ENCODE measurements around the gene LRMDA. TPM values are rescaled to one million over a fixed set of nuclear protein-coding genes. Genes with fewer than 3 reads are reported as not detected.

LRMDA gene
- total RNA-seq, 2 donors from 2014 or later = 9.6 to 12.6 TPM

- H3K4me3 ChIP-seq = no peak overlapping the region
- intact Hi-C loops (cut with DNase I) = no loop called here
- H3K4me1 ChIP-seq (replicated peaks) = no peaks in the 10 kb centered on the region
- H3K27me3 ChIP-seq (replicated peaks; ENCODE audit: insufficient read depth) = no peaks in the 10 kb centered on the region
- no peak overlapping the region for H3K27ac ChIP-seq
- TF ChIP-seq POLR2AphosphoS5 (IDR thresholded peaks at IDR 0.05) (no peak), CTCF (IDR thresholded peaks at IDR 0.05) (no peak), POLR2A (IDR thresholded peaks at IDR 0.05) (no peak)
- no peaks in the 10 kb centered on the region for H3K9me3 ChIP-seq
- peak; percentile 10 for DNase-seq (ENCODE audit: low spot score)
- WGBS = 83% methylated on average over 15 of the region's 15 CpGs
- H3K36me3 ChIP-seq = no peaks in the 10 kb centered on the region
These were observed 305.6 kb downstream of the LRMDA start for GRCh38 chr10:75736889-75737579.

- no peak overlapping the region for H3K27ac ChIP-seq
- no peaks in the 10 kb centered on the region for H3K4me1 ChIP-seq (replicated peaks)
These were observed 306.1 kb downstream of the LRMDA start for GRCh38 chr10:75737580-75737949.

GRCh38 chr10:75738924-75739323, 307.5 kb downstream of the LRMDA start:
- DNase-seq (ENCODE audit: low spot score) = no peak
- Histone ChIP-seq H3K27me3 (replicated peaks; ENCODE audit: insufficient read depth) (no peaks in the 10 kb centered on the region), H3K36me3 (no peaks in the 10 kb centered on the region), H3K4me3 (no peak overlapping the region), H3K27ac (no peak overlapping the region), H3K9me3 (no peaks in the 10 kb centered on the region), H3K4me1 (replicated peaks) (no peaks in the 10 kb centered on the region)
- TF ChIP-seq POLR2A (IDR thresholded peaks at IDR 0.05) (no peak), POLR2AphosphoS5 (IDR thresholded peaks at IDR 0.05) (no peak), CTCF (IDR thresholded peaks at IDR 0.05) (no peak)
- 96% methylated on average over 9 of the region's 9 CpGs for WGBS
- intact Hi-C loops (cut with DNase I) = no loop called here

More at GRCh38 chr10:75737580-75737949, 306.1 kb downstream of the LRMDA start:
- H3K36me3 ChIP-seq = no peaks in the 10 kb centered on the region
- no peak for DNase-seq (ENCODE audit: low spot score)
- no peaks in the 10 kb centered on the region for H3K27me3 ChIP-seq (replicated peaks; ENCODE audit: insufficient read depth)
- intact Hi-C loops (cut with DNase I) = no loop called here
- no peak for TF ChIP-seq POLR2A (IDR thresholded peaks at IDR 0.05)
- no peak for TF ChIP-seq POLR2AphosphoS5 (IDR thresholded peaks at IDR 0.05)
- TF ChIP-seq CTCF (IDR thresholded peaks at IDR 0.05) = no peak
- H3K4me3 ChIP-seq = no peak overlapping the region
- WGBS = 39% methylated on average over 3 of the region's 3 CpGs
- no peaks in the 10 kb centered on the region for H3K9me3 ChIP-seq

- no peaks in the 10 kb centered on the region for H3K27me3 ChIP-seq (replicated peaks; ENCODE audit: insufficient read depth)
- no peak overlapping the region for H3K4me3 ChIP-seq
- TF ChIP-seq POLR2AphosphoS5 (IDR thresholded peaks at IDR 0.05) = peak; percentile 36
- TF ChIP-seq CTCF (IDR thresholded peaks at IDR 0.05) = no peak
- TF ChIP-seq POLR2A (IDR thresholded peaks at IDR 0.05) = no peak
- no peak overlapping the region for H3K27ac ChIP-seq
- H3K36me3 ChIP-seq = no peaks in the 10 kb centered on the region
- no peaks in the 10 kb centered on the region for H3K4me1 ChIP-seq (replicated peaks)
- intact Hi-C loops (cut with DNase I) = no loop called here
- no peaks in the 10 kb centered on the region for H3K9me3 ChIP-seq
- DNase-seq (ENCODE audit: low spot score) = no peak
- WGBS = 52% methylated on average over 8 of the region's 8 CpGs
These were observed 308.2 kb downstream of the LRMDA start for GRCh38 chr10:75739414-75740143.

GRCh38 chr10:75740541-75740940, 309.1 kb downstream of the LRMDA start:
- H3K27me3 ChIP-seq (replicated peaks; ENCODE audit: insufficient read depth) = no peaks in the 10 kb centered on the region
- H3K36me3 ChIP-seq = no peaks in the 10 kb centered on the region
- 88% methylated on average over 1 of the region's 1 CpG for WGBS
- no peaks in the 10 kb centered on the region for H3K9me3 ChIP-seq
- TF ChIP-seq POLR2A (IDR thresholded peaks at IDR 0.05) (no peak), POLR2AphosphoS5 (IDR thresholded peaks at IDR 0.05) (no peak), CTCF (IDR thresholded peaks at IDR 0.05) (no peak)
- DNase-seq (ENCODE audit: low spot score) = no peak
- H3K4me1 ChIP-seq (replicated peaks) = no peaks in the 10 kb centered on the region
- H3K4me3 ChIP-seq = no peak overlapping the region
- no peak overlapping the region for H3K27ac ChIP-seq
- intact Hi-C loops (cut with DNase I) = no loop called here
